Prostate gland (tissue), 2 donors: ENCODE data around the gene ELOVL3. TPM values are rescaled to one million over a fixed set of nuclear protein-coding genes. Genes with fewer than 3 reads are reported as not detected.
"Not testable (repeated sequence)": the region's sequence is repeated elsewhere in the genome, so short reads cannot be mapped to it uniquely, and the experiment has no call there.

Source experiments
- DNase-seq: peaks from one replicate; pipeline ENCODE4 v3.0.0-alpha.2; 2019; ENCODE audit warnings: low spot score
- H3K27ac ChIP-seq, 2 donors: fragments of 200-600 bp; sonication (generic); 2 replicates each; pipeline ENCODE4 v1.5.1; 2017 to 2019
- H3K27me3 ChIP-seq: fragments of 200-600 bp; sonication (generic); replicated peaks from 2 replicates; pipeline ENCODE4 v1.5.1; 2019; ENCODE audit not compliant: insufficient read depth
- H3K36me3 ChIP-seq, 2 donors: fragments of 200-600 bp; sonication (generic); 1 replicate in 1 of 2; 2 replicates in 1 of 2; pipeline versions ENCODE4 v1.5.1 to v1.8.1; 2017 to 2019
- H3K4me1 ChIP-seq: fragments of 200-600 bp; sonication (generic); replicated peaks from 2 replicates; pipeline ENCODE4 v1.5.1; 2019
- H3K4me3 ChIP-seq, 2 donors: fragments of 200-600 bp; sonication (generic); 2 replicates each; pipeline ENCODE4 v1.5.1; 2017 to 2019
- H3K9me3 ChIP-seq: fragments of 200-600 bp; sonication (generic); 2 replicates; pipeline ENCODE4 v1.5.1; 2017
- POLR2A ChIP-seq: fragments of 450-650 bp; IDR thresholded peaks from one replicate; pipeline ENCODE4 v1.6.1; 2016; ENCODE audit warnings: antibody characterized with exemption, mild to moderate bottlenecking
- POLR2AphosphoS5 ChIP-seq: sonication (generic); formaldehyde crosslinking; IDR thresholded peaks from one replicate; pipeline ENCODE4 v1.6.1; 2017; ENCODE audit warnings: antibody characterized with exemption
- WGBS: methylation state at CpG from one replicate; pipeline ENCODE4 v1.1.5; 2018; 5-methylcytosine and 5-hydroxymethylcytosine counted together
- intact Hi-C: fragments of 100-400 bp; cut with DNase I; formaldehyde crosslinking; loops from one replicate; pipeline ENCODE4 v1.14.2; 2022
- total RNA-seq, 2 donors: library from RNA; depleted of rRNA; stranded (reverse); fragments of >200 nt; gene quantifications; one replicate each; pipeline ENCODE4 v1.1.0, GENCODE V29; 2016
- TF ChIP-seq, protein P1 (sequence below), 4 experiments: fragments of 200-600 bp in 2 of 4; fragments of 450-650 bp in 2 of 4; sonication (generic) in 2 of 4; IDR thresholded peaks; 1 replicate in 3 of 4; 2 replicates in 1 of 4; pipeline ENCODE4 v1.5.1; 2016 to 2019; ENCODE audit warnings: antibody characterized with exemption in 4 of 4, mild to moderate bottlenecking in 2 of 4, moderate library complexity in 2 of 4

ELOVL3 gene
- total RNA-seq = 1 to 10 TPM in 1 of 2 donors, not detected in 1; 4.4 TPM

DNA sequence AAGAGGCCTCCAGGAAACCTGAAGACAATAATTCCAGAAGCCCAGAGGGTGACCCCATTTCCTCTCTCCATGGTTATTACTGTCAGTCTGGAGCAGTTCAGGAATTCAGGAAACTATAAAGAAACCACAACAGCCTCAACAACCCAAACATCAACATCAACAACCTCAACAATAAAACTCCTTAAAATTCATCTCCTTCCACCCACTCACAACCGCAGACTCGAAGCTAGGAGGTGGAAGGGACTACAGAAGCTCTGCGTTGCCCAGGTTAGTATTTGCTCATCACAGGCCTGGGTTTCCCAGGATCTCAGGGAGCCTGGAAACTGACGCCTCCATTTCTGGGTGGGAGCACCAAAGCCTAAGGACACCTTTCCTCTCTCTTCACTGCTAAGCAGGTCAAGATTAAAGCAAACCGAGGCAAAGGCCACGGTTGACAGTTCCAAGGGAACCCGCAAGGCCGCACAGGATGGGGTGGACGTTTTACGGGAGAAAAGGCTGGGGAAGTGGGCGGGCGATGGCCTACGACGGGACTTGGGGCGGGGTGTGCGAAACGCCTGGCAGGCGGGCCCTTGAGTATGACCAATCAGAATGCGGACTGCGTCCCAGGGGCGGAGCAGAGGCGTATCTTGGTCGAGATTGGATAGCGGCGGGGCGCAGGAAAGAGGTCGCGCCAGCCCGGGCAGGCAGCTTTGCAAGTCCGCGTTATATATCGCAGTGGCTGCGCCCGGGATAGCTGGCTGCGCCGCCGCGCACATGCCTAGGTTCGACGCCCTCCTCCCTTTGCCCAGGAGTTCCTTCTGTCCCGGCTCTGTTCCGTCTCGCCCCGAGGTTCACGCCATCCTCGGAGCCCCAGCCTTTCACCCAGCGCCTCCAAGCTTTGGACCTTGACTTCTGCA lies at the start of gene ELOVL3:
Gene ELOVL3, plus strand, starts transcription at position 654 of the 896 bp plus-strand sequence. CDS start 250 bp downstream, outside the sequence.
- TF ChIP-seq POLR2AphosphoS5 (peak; percentile 87), POLR2A (no peak)
- TF ChIP-seq, protein P1, sequence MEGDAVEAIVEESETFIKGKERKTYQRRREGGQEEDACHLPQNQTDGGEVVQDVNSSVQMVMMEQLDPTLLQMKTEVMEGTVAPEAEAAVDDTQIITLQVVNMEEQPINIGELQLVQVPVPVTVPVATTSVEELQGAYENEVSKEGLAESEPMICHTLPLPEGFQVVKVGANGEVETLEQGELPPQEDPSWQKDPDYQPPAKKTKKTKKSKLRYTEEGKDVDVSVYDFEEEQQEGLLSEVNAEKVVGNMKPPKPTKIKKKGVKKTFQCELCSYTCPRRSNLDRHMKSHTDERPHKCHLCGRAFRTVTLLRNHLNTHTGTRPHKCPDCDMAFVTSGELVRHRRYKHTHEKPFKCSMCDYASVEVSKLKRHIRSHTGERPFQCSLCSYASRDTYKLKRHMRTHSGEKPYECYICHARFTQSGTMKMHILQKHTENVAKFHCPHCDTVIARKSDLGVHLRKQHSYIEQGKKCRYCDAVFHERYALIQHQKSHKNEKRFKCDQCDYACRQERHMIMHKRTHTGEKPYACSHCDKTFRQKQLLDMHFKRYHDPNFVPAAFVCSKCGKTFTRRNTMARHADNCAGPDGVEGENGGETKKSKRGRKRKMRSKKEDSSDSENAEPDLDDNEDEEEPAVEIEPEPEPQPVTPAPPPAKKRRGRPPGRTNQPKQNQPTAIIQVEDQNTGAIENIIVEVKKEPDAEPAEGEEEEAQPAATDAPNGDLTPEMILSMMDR (IDR thresholded peaks at IDR 0.05) = peak in 1 of 4 experiments; percentile 35
- no peaks in the 10 kb centered on the region for H3K27me3 ChIP-seq
- no peaks in the 10 kb centered on the region for H3K4me1 ChIP-seq
- DNase-seq = peak; percentile 83
- WGBS = 7% methylated on average over 45 of the region's 47 CpGs
- H3K9me3 ChIP-seq = no peaks in the 10 kb centered on the region
- H3K27ac ChIP-seq = peak within 1 kb of the TSS; percentile 47 to 52
- no peaks in the 10 kb centered on the region for H3K36me3 ChIP-seq
- intact Hi-C loops = no loop called here
- H3K4me3 ChIP-seq = peak within 1 kb of the TSS; percentile 5 to 10

GRCh38 chr10:102184606-102185005 lies 41.5 kb upstream of the ELOVL3 start:
- TF ChIP-seq POLR2AphosphoS5 = no peak
- TF ChIP-seq, protein P1 (IDR thresholded peaks at IDR 0.05) = no peak
- TF ChIP-seq POLR2A = no peak
- intact Hi-C loops = no loop called here
- no peak for DNase-seq
- Histone ChIP-seq H3K27ac (no peak overlapping the region), H3K9me3 (no peaks in the 10 kb centered on the region), H3K27me3 (no peaks in the 10 kb centered on the region), H3K36me3 (no peaks in the 10 kb centered on the region), H3K4me1 (no peaks in the 10 kb centered on the region), H3K4me3 (no peak overlapping the region)
- WGBS = 60% methylated on average over 2 of the region's 2 CpGs

GRCh38 chr10:102185272-102185671 lies 40.8 kb upstream of the ELOVL3 start:
- Histone ChIP-seq H3K27ac (no peak overlapping the region), H3K4me3 (no peak overlapping the region), H3K27me3 (no peaks in the 10 kb centered on the region), H3K4me1 (no peaks in the 10 kb centered on the region), H3K36me3 (no peaks in the 10 kb centered on the region), H3K9me3 (no peaks in the 10 kb centered on the region)
- TF ChIP-seq POLR2A = no peak
- no peak for DNase-seq
- WGBS = 70% methylated on average over 2 of the region's 2 CpGs
- intact Hi-C loops = no loop called here

DNA sequence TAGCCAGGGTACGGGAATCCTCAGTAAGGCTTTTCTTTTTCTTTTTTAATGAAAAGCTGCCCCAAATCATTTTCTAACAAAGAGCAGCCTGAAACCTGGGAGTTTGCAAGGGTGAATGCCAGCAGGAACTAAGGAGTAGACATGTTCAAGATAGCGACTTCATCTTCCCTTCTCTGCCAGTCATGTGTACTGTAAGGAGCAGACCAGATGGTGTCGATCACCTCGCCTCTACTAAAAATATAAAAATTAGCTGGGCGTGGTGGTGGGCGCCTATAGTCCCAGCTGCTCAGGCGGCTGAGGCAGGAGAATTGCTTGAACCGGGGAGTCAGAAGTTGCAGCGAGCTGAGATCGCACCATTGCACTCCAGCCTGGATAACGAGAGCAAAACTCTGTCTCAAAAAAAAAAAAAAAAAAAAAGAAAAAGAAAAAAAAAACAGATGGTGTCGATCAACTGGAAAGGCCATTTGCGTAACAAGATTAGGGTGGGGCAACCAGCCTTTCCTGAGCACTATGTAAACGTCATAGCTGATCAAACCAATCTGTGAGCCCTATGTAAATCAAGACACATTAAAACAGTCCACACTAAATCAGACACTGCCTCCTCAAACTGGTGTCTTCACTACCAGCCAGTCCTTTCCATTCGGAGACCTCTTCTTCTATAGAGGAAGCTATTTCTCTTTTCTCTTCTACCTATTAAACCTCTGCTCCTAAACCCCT lies 40.1 kb upstream of the ELOVL3 start:
- no peaks in the 10 kb centered on the region for H3K9me3 ChIP-seq
- no peaks in the 10 kb centered on the region for H3K36me3 ChIP-seq
- intact Hi-C loops = no loop called here
- no peak for DNase-seq
- H3K4me1 ChIP-seq = no peaks in the 10 kb centered on the region
- 75% methylated on average over 15 of the region's 15 CpGs for WGBS
- no peak overlapping the region for H3K27ac ChIP-seq
- no peaks in the 10 kb centered on the region for H3K27me3 ChIP-seq
- TF ChIP-seq, protein P1 (IDR thresholded peaks at IDR 0.05) = no peak
- TF ChIP-seq POLR2A = no peak
- TF ChIP-seq POLR2AphosphoS5 = no peak
- no peak overlapping the region for H3K4me3 ChIP-seq

DNA sequence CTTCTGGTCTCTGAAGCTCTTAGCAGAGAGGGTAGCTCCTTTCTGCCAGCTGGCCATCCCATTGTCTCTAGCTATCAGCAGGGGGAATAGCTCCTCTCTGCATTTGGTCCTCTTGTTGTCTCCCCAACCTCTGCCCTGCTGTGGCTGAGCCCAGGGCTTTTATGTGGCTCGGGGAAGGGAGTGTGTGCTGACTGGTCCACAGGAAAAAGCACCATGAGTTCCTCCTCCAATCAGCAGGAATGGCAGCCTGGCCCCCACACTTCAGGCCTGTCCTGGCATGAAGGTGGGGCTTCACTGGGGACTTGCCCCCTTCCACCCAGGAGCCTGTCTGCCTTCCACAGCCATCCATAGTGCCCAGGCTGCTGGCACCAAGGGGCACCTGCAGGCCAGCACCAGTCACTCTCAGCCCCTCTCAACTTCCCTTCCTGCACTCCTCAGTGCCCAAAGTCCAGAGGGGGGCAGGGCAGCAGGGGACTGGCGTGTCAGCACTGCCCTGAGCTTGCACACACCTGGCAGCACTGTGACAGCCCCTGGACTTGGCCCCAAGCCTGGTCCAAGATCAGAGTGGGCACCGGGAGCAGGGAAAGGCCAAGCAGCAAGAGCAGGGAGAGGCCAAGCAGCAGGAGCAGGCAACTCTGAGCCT lies 37.7 kb upstream of the ELOVL3 start:
- 73% methylated on average over 3 of the region's 3 CpGs for WGBS
- TF ChIP-seq, protein P1 (IDR thresholded peaks at IDR 0.05) = no peak
- no peak for TF ChIP-seq POLR2A
- TF ChIP-seq POLR2AphosphoS5 = no peak
- Histone ChIP-seq H3K9me3 (no peaks in the 10 kb centered on the region), H3K27me3 (no peaks in the 10 kb centered on the region), H3K36me3 (no peaks in the 10 kb centered on the region), H3K4me1 (no peaks in the 10 kb centered on the region), H3K4me3 (no peak overlapping the region), H3K27ac (no peak overlapping the region)
- intact Hi-C loops = no loop called here
- DNase-seq = no peak

GRCh38 chr10:102188941-102189898 lies 36.9 kb upstream of the ELOVL3 start:
- H3K9me3 ChIP-seq, H3K27ac ChIP-seq, H3K36me3 ChIP-seq, H3K4me1 ChIP-seq, H3K27me3 ChIP-seq, H3K4me3 ChIP-seq, DNase-seq, intact Hi-C loops: not testable (repeated sequence)
- 73% methylated on average over 7 of the region's 7 CpGs for WGBS
